ENCODE measurements around the gene CHI3L1.

CHI3L1 gene

DNA sequence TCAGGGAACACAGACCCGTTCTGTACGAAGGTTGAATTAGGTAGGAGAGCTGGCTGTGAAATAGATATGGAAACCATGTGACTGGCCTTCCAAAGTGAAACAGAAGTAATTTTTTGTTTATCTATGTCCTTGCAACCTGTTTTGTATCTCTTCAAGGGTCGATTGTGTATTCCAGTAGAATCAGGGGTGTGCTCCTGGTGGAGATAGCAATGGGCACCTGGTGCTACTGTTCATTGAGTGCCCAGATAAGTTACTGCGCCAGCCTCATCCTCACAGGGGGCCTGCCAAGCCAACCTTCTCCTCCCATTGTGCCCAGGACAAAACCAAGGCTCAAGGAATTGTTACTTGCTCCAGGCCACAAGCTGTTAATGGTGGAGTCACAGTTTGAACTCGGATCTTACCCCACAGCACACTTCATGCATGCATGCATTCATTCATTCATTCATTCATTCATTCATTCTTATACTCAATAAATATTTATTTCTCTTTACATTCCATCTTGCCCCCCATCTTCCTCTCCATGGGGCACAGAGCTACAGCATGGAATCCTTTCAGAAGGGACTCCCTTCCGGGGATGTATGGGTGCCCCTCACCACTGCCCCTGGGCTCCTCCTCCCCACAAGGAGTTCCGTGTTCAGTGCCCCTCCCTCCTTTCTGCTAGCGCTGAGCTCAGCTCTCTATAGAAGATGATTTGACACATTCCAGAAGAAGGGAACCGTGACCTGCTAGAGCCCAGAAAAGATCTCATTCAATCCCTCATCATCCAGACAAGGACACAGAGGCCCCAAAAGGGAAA is 34.9 kb downstream of the CHI3L1 start:
- no peak for DNase-seq (ENCODE audit: low spot score)

DNA sequence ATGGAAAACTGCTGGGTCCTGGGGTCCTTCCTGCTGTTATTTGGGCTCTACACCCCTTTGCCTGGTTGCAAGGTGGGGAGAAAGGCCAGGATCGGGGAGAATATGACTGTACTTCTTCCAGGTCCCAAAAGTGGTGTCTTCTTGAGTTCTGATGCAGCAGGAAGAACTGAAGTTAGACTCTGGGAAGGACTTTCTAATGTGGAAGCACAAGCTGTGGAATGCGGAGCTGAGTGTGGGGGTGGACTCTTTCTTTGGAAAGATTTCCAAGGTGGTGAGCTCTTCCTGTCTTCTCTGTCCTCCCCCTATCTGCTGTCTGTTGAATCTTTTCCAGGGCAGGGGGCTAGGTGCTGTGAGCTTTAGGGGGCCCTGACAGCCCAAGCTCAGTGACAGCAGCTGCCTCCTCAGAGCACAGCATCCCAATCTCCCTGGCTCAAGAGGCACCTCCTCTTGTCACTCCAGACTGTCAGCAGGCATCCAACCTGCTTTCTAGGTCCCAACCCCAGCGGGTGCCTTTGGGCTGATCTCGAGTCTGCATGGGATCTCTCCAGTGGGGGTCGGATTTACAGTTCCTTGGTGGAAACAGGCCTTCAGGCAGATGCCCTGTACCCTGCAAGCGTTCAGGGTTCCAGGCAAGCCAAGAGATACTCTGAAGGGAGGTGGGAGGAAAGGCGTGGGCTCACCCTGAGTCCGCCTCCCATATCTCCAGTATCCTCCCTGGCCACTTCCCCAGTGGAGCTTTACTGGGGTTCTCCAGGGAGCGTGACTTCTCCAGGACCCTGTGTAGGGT is 35.8 kb downstream of the CHI3L1 start:
- DNase-seq (ENCODE audit: low spot score): no peak

DNA sequence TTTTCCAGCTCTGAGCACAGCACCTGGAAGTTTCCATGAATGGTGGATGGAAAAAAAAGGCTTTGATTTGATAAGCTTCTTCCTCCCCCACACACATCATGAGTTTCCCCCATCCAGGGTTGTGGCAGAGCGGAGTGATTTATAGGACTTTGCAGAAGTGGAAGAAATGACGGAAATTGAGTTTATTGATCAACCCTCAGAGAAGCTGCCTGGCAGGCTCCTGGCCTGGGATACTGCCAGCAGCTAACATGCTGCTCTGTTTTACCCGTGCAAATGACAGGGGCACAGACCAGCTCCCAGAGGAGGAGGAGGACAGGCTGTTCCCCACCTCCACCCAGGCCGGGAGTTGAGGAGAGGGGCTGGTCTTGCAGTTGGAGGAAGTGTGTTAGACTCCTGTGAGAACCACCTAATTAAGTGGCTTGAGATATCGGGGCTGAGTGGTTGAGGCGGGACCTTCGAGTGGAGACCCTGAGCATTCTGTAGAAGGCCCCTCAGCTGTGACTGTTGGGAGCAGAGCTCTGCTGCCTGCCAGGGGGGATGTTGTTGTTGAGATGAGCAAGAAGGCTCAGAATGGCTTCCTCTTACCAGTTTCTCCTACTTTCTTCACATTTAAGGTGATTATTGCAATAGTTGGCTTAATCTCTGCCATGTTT is 37.2 kb downstream of the CHI3L1 start:
- DNase-seq (ENCODE audit: low spot score): no peak

GRCh38 chr1:203148579-203148978 is 37.9 kb downstream of the CHI3L1 start:
- no peak for DNase-seq (ENCODE audit: low spot score)

- no peak for DNase-seq (ENCODE audit: low spot score)
Measured at GRCh38 chr1:203148127-203148526, 38.4 kb downstream of the CHI3L1 start.

DNA sequence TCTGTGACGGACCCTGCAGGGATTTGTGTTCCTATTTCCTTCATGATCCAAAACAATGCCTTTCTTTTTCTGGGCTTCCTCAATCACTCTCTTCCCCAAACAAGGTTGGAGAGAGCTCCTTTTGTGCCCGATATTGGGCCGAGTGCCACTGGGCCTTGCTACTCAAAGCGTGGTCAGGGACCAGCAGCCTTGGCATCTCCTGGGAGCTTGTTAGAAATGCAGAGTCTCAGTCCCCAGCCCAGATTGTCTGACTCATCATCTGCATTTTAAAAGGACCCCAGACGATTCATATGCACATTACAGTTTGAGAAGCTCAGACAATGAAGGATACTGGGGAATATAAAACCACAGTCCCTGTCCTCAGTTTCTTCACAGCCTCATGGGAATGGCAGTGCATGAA is 39.1 kb downstream of the CHI3L1 start:
- no peak for DNase-seq (ENCODE audit: low spot score)

DNA sequence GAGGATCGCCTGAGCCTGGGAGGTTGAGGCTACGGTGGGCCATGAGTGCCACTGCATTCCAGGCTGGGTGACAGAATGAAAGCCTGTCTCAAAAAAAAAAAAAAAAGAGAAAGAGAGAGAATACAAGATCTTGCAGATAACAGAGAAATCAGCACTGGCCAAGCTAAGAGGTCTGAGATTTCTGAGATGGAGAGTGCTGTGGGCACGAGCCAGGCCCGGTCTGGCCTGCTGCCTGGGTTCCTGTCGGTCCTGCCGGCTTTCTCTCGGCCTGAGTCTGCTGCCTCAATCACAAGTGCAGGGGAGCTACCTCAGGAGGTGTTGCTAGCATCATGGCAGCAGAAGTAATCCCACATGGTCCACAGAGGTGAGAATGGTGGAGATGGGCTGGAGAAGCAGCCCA is 40.0 kb downstream of the CHI3L1 start:
- no peak for DNase-seq (ENCODE audit: low spot score)

GRCh38 chr1:203146042-203146369 is 40.5 kb downstream of the CHI3L1 start:
- DNase-seq (ENCODE audit: low spot score): no peak

- no peak for DNase-seq (ENCODE audit: low spot score)
Measured at GRCh38 chr1:203145321-203146041, 41.0 kb downstream of the CHI3L1 start.

DNA sequence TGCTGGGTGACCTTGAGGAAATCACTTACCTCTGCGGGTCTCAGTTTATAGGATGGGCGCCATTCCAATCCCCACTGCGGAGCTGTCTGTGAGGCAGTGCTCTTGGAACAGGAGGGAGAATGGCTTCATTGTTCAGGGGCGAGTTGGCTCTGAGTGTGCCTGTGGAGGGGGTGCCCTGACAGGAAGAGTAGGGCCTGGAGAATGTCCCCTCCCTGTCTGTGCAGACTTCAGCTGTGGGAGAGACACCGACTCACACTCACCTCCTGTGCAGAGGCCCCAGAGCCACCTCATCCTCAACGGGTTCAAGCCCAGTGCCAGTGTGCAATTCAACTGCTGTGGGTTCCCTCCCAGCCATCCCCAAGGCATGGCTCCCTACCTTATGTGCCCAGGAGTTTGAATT is 41.8 kb downstream of the CHI3L1 start:
- DNase-seq (ENCODE audit: low spot score): no peak

GRCh38 chr1:203143641-203144040 is 42.9 kb downstream of the CHI3L1 start:
- DNase-seq (ENCODE audit: low spot score): no peak

- no peak for DNase-seq (ENCODE audit: low spot score)
Measured at GRCh38 chr1:203142684-203143408, 43.7 kb downstream of the CHI3L1 start.

DNA sequence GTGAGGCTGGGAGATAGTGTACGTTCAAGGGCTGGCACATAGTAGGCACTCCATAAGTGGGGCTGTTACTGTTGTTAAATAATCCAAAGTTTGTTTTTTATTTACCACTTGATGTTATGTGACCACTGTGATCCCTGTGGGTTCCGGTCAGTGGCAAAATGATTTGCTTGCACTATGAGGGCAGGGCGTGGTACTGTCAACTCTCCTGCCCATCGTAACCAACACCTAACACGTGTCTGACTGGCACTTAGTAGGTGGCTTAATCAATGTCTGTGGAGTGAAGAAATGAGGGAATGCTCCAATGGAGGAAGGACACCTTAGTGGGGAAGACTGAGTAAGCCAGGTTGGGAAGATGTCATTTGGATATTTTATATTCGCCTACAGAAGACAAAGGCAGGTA is 44.4 kb downstream of the CHI3L1 start:
- DNase-seq (ENCODE audit: low spot score): no peak

DNA sequence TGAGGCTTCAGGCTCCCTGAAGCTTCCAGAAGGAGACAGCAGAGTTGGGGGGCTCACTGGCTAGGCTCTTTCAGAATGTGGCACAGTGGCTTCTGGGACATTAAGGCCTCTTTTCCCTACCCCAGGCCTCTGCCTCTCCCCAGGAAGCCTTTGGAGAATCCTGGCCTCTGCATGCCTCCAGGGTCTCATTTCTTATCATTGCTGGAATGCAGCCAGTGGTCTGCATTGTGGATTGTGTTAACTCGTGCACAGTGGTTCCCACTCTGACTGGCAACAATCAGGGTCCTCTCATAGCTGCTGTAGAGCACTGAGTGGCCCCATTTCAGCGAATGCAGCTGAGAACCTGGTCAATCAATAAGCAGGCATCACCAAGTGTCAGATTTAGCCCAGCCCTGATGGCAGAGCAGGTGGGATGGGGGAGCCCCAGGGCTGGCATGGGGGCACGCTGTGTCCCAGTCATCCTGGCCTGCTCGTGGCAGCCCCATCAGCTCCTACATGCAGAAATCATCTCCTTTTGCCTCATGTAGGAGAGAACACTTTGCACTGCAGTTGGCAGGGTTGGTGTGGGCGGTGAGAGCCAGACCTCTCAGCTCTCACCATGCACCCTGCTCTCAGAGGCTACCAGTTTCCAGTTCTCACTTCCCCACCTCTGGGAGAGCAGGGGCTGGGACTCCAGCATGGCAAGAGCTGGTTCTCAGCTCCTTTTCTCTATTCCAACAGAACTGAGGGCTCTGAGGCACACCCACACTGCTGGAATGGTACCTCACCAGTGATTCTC is 45.6 kb downstream of the CHI3L1 start:
- DNase-seq (ENCODE audit: low spot score): no peak

- DNase-seq (ENCODE audit: low spot score): no peak
Measured at GRCh38 chr1:203139976-203140475, 46.5 kb downstream of the CHI3L1 start.

- no peak for DNase-seq (ENCODE audit: low spot score)
Measured at GRCh38 chr1:203138066-203138465, 48.4 kb downstream of the CHI3L1 start.

GRCh38 chr1:203137324-203137723 is 49.2 kb downstream of the CHI3L1 start:
- DNase-seq (ENCODE audit: low spot score): no peak

GRCh38 chr1:203136409-203137042 is 50.0 kb downstream of the CHI3L1 start:
- DNase-seq (ENCODE audit: low spot score): no peak

GRCh38 chr1:203135636-203136305 is 50.7 kb downstream of the CHI3L1 start:
- DNase-seq (ENCODE audit: low spot score): no peak

Measured in kidney capillary endothelial cell (primary cell).